HG03432 (cell line): Measurements from ENCODE around the gene TMEM91.

Source experiments
- ATAC-seq: cut with Tn5 transposase; IDR thresholded peaks from one replicate; pipeline ENCODE4 v1.9.1; 2021; ENCODE audit warnings: mild to moderate bottlenecking, moderate library complexity; ENCODE audit not compliant: unreplicated experiment

The TMEM91 gene

GRCh38 chr19:41409288-41409687, 33.0 kb downstream of the TMEM91 start:
- no peak for ATAC-seq

DNA sequence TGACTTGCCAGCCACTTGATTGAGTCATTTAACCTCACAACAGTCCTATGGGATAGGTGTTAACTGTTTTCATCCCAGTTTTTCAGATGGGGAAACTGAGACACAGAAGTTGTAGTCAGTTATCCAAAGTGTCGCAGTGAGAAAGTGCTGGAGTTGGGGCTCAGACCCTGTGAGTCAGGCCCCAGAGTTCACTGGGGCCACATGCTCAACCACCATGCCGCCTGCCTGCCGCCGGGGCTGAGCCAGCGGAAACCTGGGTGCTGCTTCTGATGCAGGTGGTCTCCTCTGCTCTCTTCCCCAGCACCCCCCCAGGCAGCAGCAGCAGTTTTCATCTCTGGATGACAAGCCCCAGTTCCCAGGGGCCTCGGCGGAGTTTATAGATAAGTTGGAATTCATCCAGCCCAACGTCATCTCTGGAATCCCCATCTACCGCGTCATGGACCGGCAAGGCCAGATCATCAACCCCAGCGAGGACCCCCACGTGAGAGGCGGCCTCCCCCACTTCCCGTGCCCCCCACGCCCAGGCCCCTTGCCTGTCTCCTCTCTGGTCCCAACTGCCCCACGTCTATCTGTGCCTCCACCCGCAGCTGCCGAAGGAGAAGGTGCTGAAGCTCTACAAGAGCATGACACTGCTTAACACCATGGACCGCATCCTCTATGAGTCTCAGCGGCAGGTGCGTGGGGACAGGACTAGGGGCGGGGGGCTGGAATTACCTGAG, 34.2 kb downstream of the TMEM91 start:
- ATAC-seq, result no peak

DNA sequence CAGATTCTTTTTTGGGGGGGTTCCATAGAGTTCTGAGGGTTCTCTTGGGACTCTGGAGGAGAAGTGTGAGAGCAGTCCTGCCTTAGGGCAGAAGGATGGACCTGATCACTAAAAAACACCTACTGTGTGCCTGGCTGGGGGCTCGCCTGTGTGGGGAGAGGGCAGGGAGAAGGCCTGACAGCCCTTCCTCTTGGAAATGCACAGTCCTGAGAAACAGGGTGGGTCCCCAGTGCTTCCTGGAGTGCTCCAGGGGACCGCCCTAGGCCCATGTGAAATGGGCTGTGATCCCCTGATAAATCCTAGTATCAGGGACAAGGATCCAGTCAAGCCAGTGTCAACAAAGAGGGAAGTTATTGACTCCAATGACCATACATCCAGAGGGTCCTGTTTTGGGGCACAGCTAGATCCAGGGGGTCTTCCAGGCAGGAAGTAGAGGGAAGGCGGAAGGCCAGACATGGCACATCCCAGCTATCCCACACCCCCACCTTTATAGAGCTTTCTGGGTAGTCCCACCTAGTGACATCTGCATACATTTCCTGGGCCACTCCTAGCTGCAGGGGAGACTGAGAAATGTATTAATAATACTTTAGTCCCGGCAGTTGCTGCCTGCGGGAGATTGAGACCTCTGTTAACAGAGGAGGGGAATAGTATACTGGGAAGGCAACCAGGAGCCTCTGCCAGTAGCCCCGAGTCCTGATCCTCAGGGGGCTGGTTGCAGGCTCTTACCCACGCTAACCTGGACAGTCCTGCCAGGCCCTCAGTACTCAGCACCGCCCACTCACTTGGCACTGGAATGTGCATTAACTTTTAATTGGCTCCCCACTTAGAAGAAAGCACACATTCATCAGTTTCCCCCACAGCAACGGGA, 35.0 kb downstream of the TMEM91 start:
- no peak for ATAC-seq

DNA sequence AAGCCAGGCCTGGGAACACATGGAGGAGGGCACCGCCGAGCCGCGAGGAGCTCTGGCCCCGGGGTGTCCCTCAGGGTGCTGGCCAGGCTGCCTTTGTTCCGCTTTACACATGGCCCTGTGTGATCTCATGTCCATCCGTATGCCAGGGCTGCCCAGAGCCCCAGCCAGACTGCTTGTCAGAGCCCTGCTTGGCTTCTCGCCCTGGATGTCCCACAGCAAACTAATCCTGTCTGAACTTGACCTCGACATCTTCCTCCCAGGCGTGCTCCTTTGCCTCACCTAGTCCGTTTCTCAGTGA, 35.6 kb downstream of the TMEM91 start:
- no peak for ATAC-seq

GRCh38 chr19:41412953-41413352, 36.6 kb downstream of the TMEM91 start:
- ATAC-seq, result no peak

- ATAC-seq, result no peak
These were observed 37.6 kb downstream of the TMEM91 start for GRCh38 chr19:41413947-41414346.

GRCh38 chr19:41414461-41414860, 38.1 kb downstream of the TMEM91 start:
- no peak for ATAC-seq

- no peak for ATAC-seq
These were observed 38.8 kb downstream of the TMEM91 start for GRCh38 chr19:41415154-41415571.

GRCh38 chr19:41416194-41416674, 39.9 kb downstream of the TMEM91 start:
- ATAC-seq, result no peak

- ATAC-seq, result no peak
These were observed 44.0 kb downstream of the TMEM91 start for GRCh38 chr19:41420101-41420880.

- ATAC-seq, result no peak
These were observed 45.0 kb downstream of the TMEM91 start for GRCh38 chr19:41421314-41421713.

GRCh38 chr19:41421973-41422372, 45.6 kb downstream of the TMEM91 start:
- no peak for ATAC-seq

GRCh38 chr19:41422456-41422855, 46.1 kb downstream of the TMEM91 start:
- no peak for ATAC-seq

- ATAC-seq, result no peak
These were observed 46.6 kb downstream of the TMEM91 start for GRCh38 chr19:41422955-41423354.

- no peak for ATAC-seq
These were observed 48.2 kb downstream of the TMEM91 start for GRCh38 chr19:41424335-41425173.

GRCh38 chr19:41425174-41426115, 49.1 kb downstream of the TMEM91 start:
- ATAC-seq, result no peak

- ATAC-seq, result no peak
These were observed 49.9 kb downstream of the TMEM91 start for GRCh38 chr19:41426116-41426841.

GRCh38 chr19:41426952-41427646, 50.8 kb downstream of the TMEM91 start, which contains the start of gene B3GNT8:
Gene B3GNT8 (minus strand): TSS chr19:41427374. CDS start chr19:41426778, 596 bp downstream.
- ATAC-seq, result peak; percentile 59
